Type B pancreatic cell (in vitro differentiated cells): ENCODE measurements around the gene UNC13B. TPM values are rescaled to one million over a fixed set of nuclear protein-coding genes. Genes with fewer than 3 reads are reported as not detected.

Experiments
- DNase-seq: peaks from one replicate; pipeline ENCODE4 v3.0.0; 2021; ENCODE audit warnings: mixed read lengths; ENCODE audit not compliant: unreplicated experiment; ENCODE audit errors: extremely low spot score
- H3K27ac Mint-ChIP-seq: 2 replicates; pipeline ENCODE4 v1.8.0; 2021; ENCODE audit warnings: mild to moderate bottlenecking, mixed read lengths
- H3K27me3 Mint-ChIP-seq: 2 replicates; pipeline ENCODE4 v1.8.0; 2021; ENCODE audit warnings: mixed read lengths
- H3K36me3 Mint-ChIP-seq: 2 replicates; pipeline ENCODE4 v1.8.0; 2021; ENCODE audit warnings: mixed read lengths
- H3K4me1 Mint-ChIP-seq: one replicate; pipeline ENCODE4 v1.8.0; 2021; ENCODE audit warnings: mixed read lengths; ENCODE audit not compliant: unreplicated experiment
- H3K4me3 Mint-ChIP-seq: 2 replicates; pipeline ENCODE4 v1.8.0; 2021; ENCODE audit warnings: mild to moderate bottlenecking, mixed read lengths
- H3K9me3 Mint-ChIP-seq: 2 replicates; pipeline ENCODE4 v1.8.0; 2021; ENCODE audit warnings: mixed read lengths
- total RNA-seq: library from RNA; stranded (reverse); gene quantifications from 2 replicates; pipeline ENCODE4 v1.2.1, GENCODE V29; 2021; ENCODE audit warnings: low replicate concordance
- TF ChIP-seq, protein P1 (sequence below): fragments of 200-600 bp; sonication (generic); conservative IDR thresholded peaks from 2 replicates; pipeline ENCODE4 v1.5.0; 2021; ENCODE audit warnings: antibody characterized with exemption, mild to moderate bottlenecking

Gene UNC13B
- total RNA-seq, 1 donor from 2014 or later = 48.9 TPM

DNA sequence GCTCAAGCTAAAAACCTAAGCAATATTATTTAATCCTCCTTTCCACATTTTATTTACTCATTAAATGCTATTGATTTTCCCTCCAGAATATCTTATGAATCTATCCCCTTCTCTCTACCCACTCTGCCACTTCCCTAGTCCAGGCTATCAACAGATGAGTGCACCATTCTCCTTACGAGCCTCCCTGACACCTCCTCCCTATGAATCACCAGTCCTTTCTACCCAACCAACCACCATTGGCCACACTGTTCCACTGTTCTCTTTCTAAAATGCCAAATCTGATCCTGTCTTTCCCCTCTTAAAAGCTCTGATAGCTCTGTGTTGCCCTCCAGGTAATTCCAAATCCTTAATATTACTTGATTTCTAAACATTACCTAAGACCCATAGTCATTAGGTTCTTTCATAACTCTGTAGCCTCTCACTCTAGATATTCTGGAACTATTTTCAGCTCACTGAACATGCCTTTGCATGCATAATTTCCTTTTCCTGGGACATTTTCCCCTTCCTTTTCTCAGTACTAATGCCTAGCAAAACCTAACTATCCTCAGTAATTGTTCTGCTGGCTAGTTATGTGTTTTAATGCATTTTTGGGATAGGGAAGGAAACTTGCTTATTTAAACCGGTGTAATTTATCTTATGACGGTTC lies 126.3 kb downstream of the UNC13B start:
- Mint-ChIP-seq H3K4me3 (no peak overlapping the region), H3K27me3 (no peaks in the 10 kb centered on the region), H3K9me3 (peaks cover 6% of the 10 kb centered on the region), H3K36me3 (peaks cover 9% of the 10 kb centered on the region), H3K27ac (no peak overlapping the region), H3K4me1 (peaks cover 2% of the 10 kb centered on the region)
- DNase-seq = no peak
- TF ChIP-seq, protein P1, sequence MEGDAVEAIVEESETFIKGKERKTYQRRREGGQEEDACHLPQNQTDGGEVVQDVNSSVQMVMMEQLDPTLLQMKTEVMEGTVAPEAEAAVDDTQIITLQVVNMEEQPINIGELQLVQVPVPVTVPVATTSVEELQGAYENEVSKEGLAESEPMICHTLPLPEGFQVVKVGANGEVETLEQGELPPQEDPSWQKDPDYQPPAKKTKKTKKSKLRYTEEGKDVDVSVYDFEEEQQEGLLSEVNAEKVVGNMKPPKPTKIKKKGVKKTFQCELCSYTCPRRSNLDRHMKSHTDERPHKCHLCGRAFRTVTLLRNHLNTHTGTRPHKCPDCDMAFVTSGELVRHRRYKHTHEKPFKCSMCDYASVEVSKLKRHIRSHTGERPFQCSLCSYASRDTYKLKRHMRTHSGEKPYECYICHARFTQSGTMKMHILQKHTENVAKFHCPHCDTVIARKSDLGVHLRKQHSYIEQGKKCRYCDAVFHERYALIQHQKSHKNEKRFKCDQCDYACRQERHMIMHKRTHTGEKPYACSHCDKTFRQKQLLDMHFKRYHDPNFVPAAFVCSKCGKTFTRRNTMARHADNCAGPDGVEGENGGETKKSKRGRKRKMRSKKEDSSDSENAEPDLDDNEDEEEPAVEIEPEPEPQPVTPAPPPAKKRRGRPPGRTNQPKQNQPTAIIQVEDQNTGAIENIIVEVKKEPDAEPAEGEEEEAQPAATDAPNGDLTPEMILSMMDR = no peak

DNA sequence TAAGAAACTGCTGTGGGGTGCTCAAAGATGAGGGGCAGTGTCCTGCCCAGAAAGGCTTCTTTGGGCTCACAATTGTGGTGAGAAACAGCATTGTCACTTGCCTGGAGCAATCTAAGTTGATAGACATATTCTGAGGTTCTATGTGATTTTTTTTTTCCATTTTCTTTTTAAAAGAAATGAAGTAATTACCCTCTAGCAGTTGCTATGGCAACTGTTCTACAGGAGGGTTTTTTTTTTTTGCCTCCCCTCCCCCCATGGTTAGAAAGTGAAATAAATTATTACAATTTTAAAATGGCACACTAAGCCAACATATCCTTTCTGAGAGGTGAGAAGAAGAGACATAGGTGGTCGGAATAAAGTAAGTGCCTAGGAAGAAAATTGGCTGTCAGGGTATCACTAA lies 127.0 kb downstream of the UNC13B start:
- H3K9me3 Mint-ChIP-seq = peaks cover 6% of the 10 kb centered on the region
- no peak overlapping the region for H3K4me3 Mint-ChIP-seq
- no peaks in the 10 kb centered on the region for H3K27me3 Mint-ChIP-seq
- peaks cover 9% of the 10 kb centered on the region for H3K36me3 Mint-ChIP-seq
- TF ChIP-seq, protein P1 = no peak
- no peak for DNase-seq
- H3K4me1 Mint-ChIP-seq = peaks cover 8% of the 10 kb centered on the region
- H3K27ac Mint-ChIP-seq = no peak overlapping the region

DNA sequence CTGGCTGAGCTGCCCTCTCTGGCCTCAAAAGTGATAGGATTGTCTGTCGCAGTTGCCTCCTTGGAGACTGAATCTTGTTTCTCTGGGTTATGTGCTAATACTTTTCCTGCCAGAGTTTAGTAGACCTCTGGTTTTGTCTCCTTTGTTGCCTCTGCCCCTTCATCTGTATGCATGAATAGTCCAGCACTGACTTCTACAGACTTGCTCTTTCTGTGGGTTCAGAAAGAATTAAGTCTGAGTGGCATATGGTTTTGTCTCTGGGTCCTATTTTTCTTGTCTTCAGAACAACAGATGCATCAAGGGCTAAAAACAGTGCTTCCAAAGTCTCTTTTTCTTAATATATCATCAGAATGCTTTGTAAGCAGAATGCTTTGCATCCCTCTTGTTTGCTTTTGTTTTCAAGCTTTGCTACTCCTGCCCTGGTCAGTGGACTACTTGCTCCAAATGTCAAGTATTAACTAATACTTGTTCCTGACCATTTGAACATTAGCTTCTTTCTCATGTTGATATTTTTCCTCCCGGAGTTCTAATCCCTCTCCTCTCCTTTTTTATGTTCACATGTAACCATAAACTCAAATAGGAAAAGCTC lies 131.7 kb downstream of the UNC13B start:
- Mint-ChIP-seq H3K4me1 (peaks cover 9% of the 10 kb centered on the region), H3K27me3 (no peaks in the 10 kb centered on the region), H3K4me3 (no peak overlapping the region), H3K27ac (no peak overlapping the region), H3K36me3 (peaks cover 6% of the 10 kb centered on the region), H3K9me3 (peaks cover under 1% of the 10 kb centered on the region)
- no peak for DNase-seq
- TF ChIP-seq, protein P1 = no peak

DNA sequence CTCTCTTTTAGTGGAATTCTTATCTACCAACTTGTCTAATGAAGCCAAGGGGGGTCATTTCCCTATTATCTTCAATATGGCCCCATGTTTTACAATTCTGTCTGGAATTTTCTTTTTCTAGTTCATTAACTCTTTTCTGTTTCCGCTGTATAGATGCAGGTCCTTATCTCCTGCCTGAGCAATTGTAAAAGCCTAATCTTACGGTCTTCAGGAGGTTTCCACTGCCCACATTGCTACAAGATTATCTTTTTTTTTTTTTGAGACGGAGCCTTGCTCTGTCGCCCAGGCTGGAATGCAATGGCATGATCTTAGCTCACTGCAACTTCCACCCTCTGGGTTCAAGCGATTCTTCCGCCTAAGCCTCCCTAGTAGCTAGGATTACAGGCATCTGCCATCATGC lies 132.3 kb downstream of the UNC13B start:
- TF ChIP-seq, protein P1 = no peak
- peaks cover 9% of the 10 kb centered on the region for H3K4me1 Mint-ChIP-seq
- H3K4me3 Mint-ChIP-seq = no peak overlapping the region
- H3K36me3 Mint-ChIP-seq = peaks cover 7% of the 10 kb centered on the region
- H3K27me3 Mint-ChIP-seq = no peaks in the 10 kb centered on the region
- no peaks in the 10 kb centered on the region for H3K9me3 Mint-ChIP-seq
- H3K27ac Mint-ChIP-seq = no peak overlapping the region
- no peak for DNase-seq

DNA sequence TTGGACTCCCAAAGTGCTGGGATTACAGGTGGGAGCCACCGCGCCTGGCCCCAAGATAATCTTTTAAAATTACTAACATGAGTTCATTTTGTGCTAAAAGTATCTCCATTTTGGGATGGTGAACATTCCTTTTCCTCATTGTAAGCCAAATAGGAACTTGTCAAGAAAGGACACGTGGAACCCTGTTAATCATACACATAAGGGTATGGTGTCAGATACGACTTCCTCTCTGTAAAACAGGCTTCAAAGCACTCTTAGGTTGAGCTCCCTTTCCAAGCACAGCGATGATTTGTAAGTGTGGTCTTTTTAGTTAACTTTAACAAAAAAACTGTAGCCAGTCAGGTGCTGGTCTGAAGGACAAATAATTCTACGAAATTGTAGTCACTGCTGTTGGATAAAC lies 132.7 kb downstream of the UNC13B start:
- no peaks in the 10 kb centered on the region for H3K9me3 Mint-ChIP-seq
- DNase-seq = no peak
- H3K4me1 Mint-ChIP-seq = peaks cover 9% of the 10 kb centered on the region
- no peaks in the 10 kb centered on the region for H3K27me3 Mint-ChIP-seq
- H3K27ac Mint-ChIP-seq = no peak overlapping the region
- H3K36me3 Mint-ChIP-seq = peaks cover 7% of the 10 kb centered on the region
- H3K4me3 Mint-ChIP-seq = no peak overlapping the region
- TF ChIP-seq, protein P1 = no peak
